GM12875 (cell line): ENCODE results near the gene SLCO3A1.

ENCODE experiments used
- H3K4me3 ChIP-seq: one replicate; pipeline ENCODE4 v1.5.1; 2011; ENCODE audit warnings: low read depth, low read length, control low read depth
- CTCF ChIP-seq: IDR thresholded peaks from 2 replicates; pipeline ENCODE4 v1.5.1; 2011; ENCODE audit warnings: low read depth, mild to moderate bottlenecking, control low read depth, inconsistent platforms, low read length, moderate library complexity, borderline replicate concordance; ENCODE audit not compliant: insufficient read depth

SLCO3A1 gene

GRCh38 chr15:92159906-92160841, 306.7 kb downstream of the SLCO3A1 start:
- no peak overlapping the region for H3K4me3 ChIP-seq
- TF ChIP-seq CTCF: no peak

- no peak for TF ChIP-seq CTCF
- no peak overlapping the region for H3K4me3 ChIP-seq
These were observed 307.6 kb downstream of the SLCO3A1 start for GRCh38 chr15:92161039-92161670.

GRCh38 chr15:92162657-92163056, 309.1 kb downstream of the SLCO3A1 start:
- no peak for TF ChIP-seq CTCF

GRCh38 chr15:92163641-92164040, 310.1 kb downstream of the SLCO3A1 start:
- no peak for TF ChIP-seq CTCF
- H3K4me3 ChIP-seq: no peak overlapping the region

More at GRCh38 chr15:92162657-92163056, 309.1 kb downstream of the SLCO3A1 start:
- no peak overlapping the region for H3K4me3 ChIP-seq

GRCh38 chr15:92164327-92165000, 311.0 kb downstream of the SLCO3A1 start:
- no peak overlapping the region for H3K4me3 ChIP-seq
- no peak for TF ChIP-seq CTCF

GRCh38 chr15:92165001-92165346, 311.5 kb downstream of the SLCO3A1 start:
- H3K4me3 ChIP-seq: no peak overlapping the region
- no peak for TF ChIP-seq CTCF
